Activated naive CD4-positive, alpha-beta T cell (primary cell): ENCODE data around the gene IL1A.

ENCODE experiments used
- DNase-seq, 4 experiments: peaks; one replicate each; lab custom pipeline; 2025; lab: John Stamatoyannopoulos, UW

IL1A gene

GRCh38 chr2:112726487-112727190 lies 57.7 kb downstream of the IL1A start:
- DNase-seq = peak; percentile 52 to 81 (median 68)

- DNase-seq = no peak
Measured at GRCh38 chr2:112725545-112726457, 58.5 kb downstream of the IL1A start.

GRCh38 chr2:112724591-112725525 lies 59.4 kb downstream of the IL1A start:
- no peak for DNase-seq

GRCh38 chr2:112723995-112724394 lies 60.3 kb downstream of the IL1A start:
- no peak for DNase-seq
